Spleen (tissue), 13 donors: Measurements from ENCODE around the gene CCDC81. TPM values are rescaled to one million over a fixed set of nuclear protein-coding genes. Genes with fewer than 3 reads are reported as not detected.

Experiments used
- DNase-seq: peaks from one replicate; pipeline ENCODE4 v3.0.0-alpha.2; 2020
- H3K27ac ChIP-seq, 8 donors: fragments of 200-600 bp; sonication (generic) in 7 of 8; 1 replicate in 4 of 8; 2 replicates in 4 of 8; pipeline versions ENCODE4 v1.5.0 to v1.8.0; 2016 to 2021; ENCODE audit warnings: inconsistent platforms in 4 of 8, mild to moderate bottlenecking in 4 of 8, moderate library complexity in 1 of 8
- H3K27me3 ChIP-seq, 7 donors: fragments of 200-600 bp; sonication (generic) in 6 of 7; replicated peaks in 1 of 7; 1 replicate in 4 of 7; 2 replicates in 3 of 7; pipeline versions ENCODE4 v1.5.0 to v1.8.0; 2016 to 2021; ENCODE audit warnings: inconsistent platforms in 3 of 7, mild to moderate bottlenecking in 1 of 7
- H3K36me3 ChIP-seq, 6 donors: fragments of 200-600 bp; sonication (generic) in 5 of 6; 1 replicate in 4 of 6; 2 replicates in 2 of 6; pipeline versions ENCODE4 v1.5.0 to v1.8.0; 2016 to 2021; ENCODE audit warnings: inconsistent platforms in 2 of 6
- H3K4me1 ChIP-seq, 6 donors: fragments of 200-600 bp; sonication (generic) in 5 of 6; 1 replicate in 3 of 6; 2 replicates in 3 of 6; pipeline versions ENCODE4 v1.5.0 to v1.8.0; 2016 to 2021; ENCODE audit warnings: inconsistent platforms in 3 of 6
- H3K4me3 ChIP-seq, 8 donors: fragments of 200-600 bp; sonication (generic) in 7 of 8; 1 replicate in 4 of 8; 2 replicates in 4 of 8; pipeline versions ENCODE4 v1.5.0 to v1.8.0; 2016 to 2021; ENCODE audit warnings: inconsistent platforms in 4 of 8, mild to moderate bottlenecking in 4 of 8, moderate library complexity in 2 of 8
- H3K9me3 ChIP-seq, 8 donors: fragments of 200-600 bp; sonication (generic) in 7 of 8; 1 replicate in 4 of 8; 2 replicates in 4 of 8; pipeline versions ENCODE4 v1.5.0 to v1.8.0; 2016 to 2021; ENCODE audit warnings: inconsistent platforms in 4 of 8
- CTCF ChIP-seq, 11 experiments: fragments of 200-600 bp in 7 of 11; fragments of 450-650 bp in 4 of 11; sonication (generic) in 4 of 11; IDR thresholded peaks in 8 of 11; conservative IDR thresholded peaks in 3 of 11; 1 replicate in 7 of 11; 2 replicates in 4 of 11; pipeline versions ENCODE4 v1.4.0 to v1.8.0; 2016 to 2021; ENCODE audit warnings: antibody characterized with exemption in 11 of 11, inconsistent platforms in 4 of 11, mild to moderate bottlenecking in 1 of 11
- POLR2A ChIP-seq, 3 donors: fragments of 450-650 bp; IDR thresholded peaks; one replicate each; pipeline ENCODE4 v1.5.1; 2017; ENCODE audit warnings: antibody characterized with exemption in 3 of 3, mild to moderate bottlenecking in 1 of 3
- POLR2AphosphoS5 ChIP-seq, 3 donors: sonication (generic); formaldehyde crosslinking; IDR thresholded peaks; one replicate each; pipeline ENCODE4 v1.5.1; 2017; ENCODE audit warnings: antibody characterized with exemption in 3 of 3
- WGBS, 5 donors: extraction: QIAGEN DNeasy Blood & Tissue Kit in 3 of 5; methylation state at CpG; one replicate each; pipeline versions ENCODE4 v1.1.5 to v1.1.7; 2013 to 2018; 5-methylcytosine and 5-hydroxymethylcytosine counted together
- intact Hi-C: fragments of 100-400 bp; cut with DNase I; formaldehyde crosslinking; loops from one replicate; pipeline ENCODE4 v1.15.0; 2023; ENCODE audit warnings: low total_unique reads
- long read RNA-seq, 2 donors: transcript quantifications; one replicate each; lab custom pipeline, GENCODE V29; 2026
- polyA plus RNA-seq, 3 donors: library from polyadenylated mRNA; stranded (reverse); fragments of 200-250 nt; gene quantifications; one replicate each; pipeline ENCODE4 v1.2.1, GENCODE V29; 2013
- total RNA-seq, 7 donors: library from RNA; depleted of rRNA in 3 of 7; stranded (reverse); fragments of >200 nt in 3 of 7; fragmentation: NEBNext Ultra II Directional in 4 of 7; extraction: Animal tissue kit (Norgen Biotek cat#: 25700) in 4 of 7; gene quantifications; one replicate each; pipeline versions ENCODE4 v1.1.0 to v1.2.1, GENCODE V29; 2016 to 2021
- donor health status: healthy with polysubstance abuse.
- donor health status: DM: no; HTN: no; CAD: no; lungs with moderate emphysema.
- donor health status: DM: no; HTN: no; CAD: no.
- donor health status: Bipolar disorder and iron deficiency.
- donor health status: healthy.
- donor health status: DM: no; HTN: no; CAD: no.
- donor health status: DM: yes; HTN: yes; CAD: no.

Gene CCDC81
- total RNA-seq, result 1 to 10 TPM in 4 of 7 donors, under 1 TPM in 2, not detected in 1; 0.63 to 3.2 (median 1.5) TPM
- under 1 TPM; 0.46 to 0.74 (median 0.58) TPM for polyA plus RNA-seq
- long read RNA-seq, donor 1, result 0 reads
- long read RNA-seq, donor 2, result 0 reads

DNA sequence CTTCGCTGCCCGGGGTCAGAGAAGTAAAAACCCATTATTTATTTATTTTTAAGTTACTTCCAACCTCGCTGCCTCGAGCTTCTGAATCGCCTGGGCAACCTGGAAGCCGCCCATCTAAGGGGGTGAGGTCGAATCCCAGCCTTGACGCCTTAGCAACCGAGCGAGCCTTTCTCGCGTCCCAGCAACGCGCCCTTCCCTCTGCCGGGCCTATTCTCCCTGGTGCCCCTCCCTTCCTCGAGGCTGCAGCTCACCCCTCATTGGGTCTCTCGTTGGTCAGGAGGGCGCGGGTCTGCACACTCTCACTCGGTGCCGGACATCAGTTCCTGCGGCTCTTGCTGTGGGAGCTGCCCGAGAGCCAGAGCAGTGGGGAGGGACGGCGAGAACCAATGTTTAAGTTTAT lies at the start of gene CCDC81:
CCDC81 (plus strand) TSS at position 302 of the 400 bp plus-strand sequence. CDS start 277 bp downstream, outside the sequence.
- peaks cover 0 to 4% (median 0%) of the 10 kb centered on the region in 6 donors for H3K4me1 ChIP-seq
- DNase-seq, result no peak
- H3K36me3 ChIP-seq, result no peaks in the 10 kb centered on the region
- intact Hi-C loops, result no loop called here
- WGBS, 5 donors, result 12 to 35% (median 22%) methylated on average over 25 of the region's 25 CpGs
- H3K27me3 ChIP-seq, result peaks cover 0 to 8% (median 0%) of the 10 kb centered on the region in 7 donors
- peak within 1 kb of the TSS in 2 of 8 donors; percentile 22 to 25 for H3K4me3 ChIP-seq
- H3K9me3 ChIP-seq, result no peaks in the 10 kb centered on the region
- no peak for TF ChIP-seq POLR2AphosphoS5 (IDR thresholded peaks at IDR 0.05)
- no peak for TF ChIP-seq CTCF (IDR thresholded peaks at IDR 0.05 in 8 of 11, conservative IDR thresholded peaks at IDR 0.05 in 3 of 11)
- no peak for TF ChIP-seq POLR2A (IDR thresholded peaks at IDR 0.05)
- no peak within 1 kb of the TSS for H3K27ac ChIP-seq

GRCh38 chr11:86335131-86335767 lies 39.4 kb upstream of the CCDC81 start:
- intact Hi-C loops, result no loop called here
- H3K27me3 ChIP-seq, result no peaks in the 10 kb centered on the region
- no peak for TF ChIP-seq CTCF (IDR thresholded peaks at IDR 0.05 in 8 of 11, conservative IDR thresholded peaks at IDR 0.05 in 3 of 11)
- TF ChIP-seq POLR2AphosphoS5 (IDR thresholded peaks at IDR 0.05), result no peak
- no peak for TF ChIP-seq POLR2A (IDR thresholded peaks at IDR 0.05)
- no peak overlapping the region for H3K4me3 ChIP-seq
- no peak for DNase-seq
- H3K36me3 ChIP-seq, result peaks cover 0 to 86% (median 35%) of the 10 kb centered on the region in 6 donors
- H3K27ac ChIP-seq, result no peak overlapping the region
- no peaks in the 10 kb centered on the region for H3K4me1 ChIP-seq
- peaks cover 0 to 7% (median 2%) of the 10 kb centered on the region in 8 donors for H3K9me3 ChIP-seq
- WGBS, 5 donors, result 92 to 99% (median 97%) methylated on average over 6 of the region's 6 CpGs

- no peaks in the 10 kb centered on the region for H3K4me1 ChIP-seq
- H3K27ac ChIP-seq, result no peak overlapping the region
- no peaks in the 10 kb centered on the region for H3K27me3 ChIP-seq
- TF ChIP-seq POLR2AphosphoS5 (IDR thresholded peaks at IDR 0.05), result no peak
- TF ChIP-seq CTCF (IDR thresholded peaks at IDR 0.05 in 8 of 11, conservative IDR thresholded peaks at IDR 0.05 in 3 of 11), result no peak
- no peak for TF ChIP-seq POLR2A (IDR thresholded peaks at IDR 0.05)
- intact Hi-C loops, result no loop called here
- 94 to 97% (median 96%) methylated on average over 2 of the region's 2 CpGs for WGBS, 5 donors
- no peak for DNase-seq
- H3K36me3 ChIP-seq, result peaks cover 0 to 79% (median 35%) of the 10 kb centered on the region in 6 donors
- H3K4me3 ChIP-seq, result no peak overlapping the region
- H3K9me3 ChIP-seq, result peaks cover 0 to 7% (median 2%) of the 10 kb centered on the region in 8 donors
Observed at GRCh38 chr11:86337227-86337626, 37.5 kb upstream of the CCDC81 start.

DNA sequence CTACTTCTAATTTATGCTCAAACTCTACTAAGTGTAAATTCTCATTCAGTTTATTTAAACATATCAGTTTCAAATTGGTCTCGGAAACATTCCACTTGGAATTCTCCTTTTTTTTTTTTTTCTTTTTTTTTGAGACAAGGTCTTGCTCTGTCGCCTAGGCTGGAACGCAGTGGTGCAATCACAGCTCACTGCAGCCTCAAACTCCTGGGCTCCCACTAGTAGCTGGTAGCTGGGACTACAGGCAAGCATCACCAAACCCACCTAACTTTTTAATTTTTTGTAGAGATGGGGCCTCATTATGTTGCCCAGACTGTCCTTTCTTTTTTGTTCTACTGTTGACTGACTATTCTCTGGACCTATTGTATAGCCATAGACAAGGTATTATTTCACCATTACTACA lies 33.3 kb upstream of the CCDC81 start:
- Histone ChIP-seq H3K4me1 (no peaks in the 10 kb centered on the region), H3K27ac (no peak overlapping the region), H3K9me3 (peaks cover 0 to 7% (median 2%) of the 10 kb centered on the region in 8 donors), H3K4me3 (no peak overlapping the region), H3K27me3 (no peaks in the 10 kb centered on the region), H3K36me3 (peaks cover 0 to 71% (median 31%) of the 10 kb centered on the region in 6 donors)
- no peak for DNase-seq
- 86 to 96% (median 92%) methylated on average over 3 of the region's 3 CpGs for WGBS, 5 donors
- no peak for TF ChIP-seq POLR2A (IDR thresholded peaks at IDR 0.05)
- TF ChIP-seq POLR2AphosphoS5 (IDR thresholded peaks at IDR 0.05), result no peak
- TF ChIP-seq CTCF (IDR thresholded peaks at IDR 0.05 in 8 of 11, conservative IDR thresholded peaks at IDR 0.05 in 3 of 11), result no peak
- intact Hi-C loops, result no loop called here
